Stomach smooth muscle (tissue), 2 donors: ENCODE data around the gene GABBR2.

Experiments
- H3K27ac ChIP-seq: one replicate; pipeline ENCODE4 v1.7.0; 2013; ENCODE audit warnings: mild to moderate bottlenecking, low read length, inconsistent platforms
- H3K27me3 ChIP-seq, 2 donors: one replicate each; pipeline ENCODE4 v1.7.0; 2013; ENCODE audit warnings: low read length in 2 of 2; ENCODE audit not compliant: insufficient read depth in 2 of 2, control insufficient read depth in 1 of 2
- H3K36me3 ChIP-seq, 2 donors: one replicate each; pipeline ENCODE4 v1.7.0; 2013; ENCODE audit warnings: low read length in 2 of 2; ENCODE audit not compliant: control insufficient read depth in 2 of 2, insufficient read depth in 2 of 2
- H3K4me1 ChIP-seq: one replicate; pipeline ENCODE4 v1.7.0; 2013; ENCODE audit warnings: low read length; ENCODE audit not compliant: control insufficient read depth, insufficient read depth
- H3K4me3 ChIP-seq, 2 donors: one replicate each; pipeline ENCODE4 v1.7.0; 2013; ENCODE audit warnings: low read length in 2 of 2
- H3K9ac ChIP-seq, 2 donors: one replicate each; pipeline ENCODE4 v1.7.0; 2013; ENCODE audit warnings: low read length in 2 of 2, mild to moderate bottlenecking in 1 of 2
- H3K9me3 ChIP-seq, 2 donors: one replicate each; pipeline ENCODE4 v1.7.0; 2013; ENCODE audit warnings: low read length in 2 of 2; ENCODE audit not compliant: control insufficient read depth in 2 of 2
- donor health status: healthy.
- donor health status: Pancreatic carcinoma.

GABBR2 gene

DNA sequence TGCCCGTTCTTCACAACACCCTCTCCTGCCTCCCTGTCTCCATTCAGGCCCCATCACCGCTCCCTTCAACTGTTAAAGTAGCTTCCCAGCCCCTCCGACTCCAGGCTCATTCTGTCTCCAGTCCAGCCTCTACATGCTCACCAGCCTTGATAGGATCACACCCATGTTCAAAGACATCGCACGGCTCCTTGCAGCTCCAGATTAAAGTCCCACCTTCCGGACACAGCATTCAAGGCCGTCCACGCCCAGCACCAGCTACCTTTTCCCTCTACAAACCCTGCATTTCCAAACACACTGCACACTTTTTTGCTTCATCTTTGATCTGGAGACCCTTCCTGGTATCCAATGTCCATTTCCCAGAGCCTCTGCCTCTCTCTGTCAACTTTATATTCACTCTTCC lies 6.4 kb downstream of the GABBR2 start:
- Histone ChIP-seq H3K4me3 (no peak overlapping the region), H3K9me3 (peaks cover 7 to 10% of the 10 kb centered on the region in 2 donors), H3K27ac (no peak overlapping the region), H3K4me1 (peaks cover 6% of the 10 kb centered on the region), H3K36me3 (no peaks in the 10 kb centered on the region), H3K27me3 (peaks cover 25% of the 10 kb centered on the region in 2 donors), H3K9ac (no peak overlapping the region)

DNA sequence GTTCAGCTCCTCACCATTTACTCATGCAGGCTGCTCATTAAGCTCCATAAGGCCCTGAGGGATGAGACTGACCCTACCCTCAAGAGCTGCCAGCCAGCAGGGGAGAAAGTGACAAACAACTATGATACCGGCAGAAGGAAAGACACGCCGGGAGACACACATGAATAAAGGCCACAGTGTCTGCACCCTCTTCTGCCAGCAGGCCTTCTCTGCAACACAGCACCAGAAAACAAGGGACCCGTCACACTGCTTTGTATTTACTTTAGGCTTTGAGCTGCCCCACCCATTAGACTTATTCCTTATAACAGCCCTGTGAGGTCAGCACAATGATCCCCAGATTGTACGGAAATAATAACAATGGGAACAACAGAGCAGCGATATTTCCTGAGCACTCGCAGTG lies 7.2 kb downstream of the GABBR2 start:
- H3K4me3 ChIP-seq = no peak overlapping the region
- no peaks in the 10 kb centered on the region for H3K4me1 ChIP-seq
- H3K27ac ChIP-seq = no peak overlapping the region
- no peak overlapping the region for H3K9ac ChIP-seq
- peaks cover 7 to 10% of the 10 kb centered on the region in 2 donors for H3K9me3 ChIP-seq
- no peaks in the 10 kb centered on the region for H3K36me3 ChIP-seq
- peaks cover 18% of the 10 kb centered on the region in 2 donors for H3K27me3 ChIP-seq

DNA sequence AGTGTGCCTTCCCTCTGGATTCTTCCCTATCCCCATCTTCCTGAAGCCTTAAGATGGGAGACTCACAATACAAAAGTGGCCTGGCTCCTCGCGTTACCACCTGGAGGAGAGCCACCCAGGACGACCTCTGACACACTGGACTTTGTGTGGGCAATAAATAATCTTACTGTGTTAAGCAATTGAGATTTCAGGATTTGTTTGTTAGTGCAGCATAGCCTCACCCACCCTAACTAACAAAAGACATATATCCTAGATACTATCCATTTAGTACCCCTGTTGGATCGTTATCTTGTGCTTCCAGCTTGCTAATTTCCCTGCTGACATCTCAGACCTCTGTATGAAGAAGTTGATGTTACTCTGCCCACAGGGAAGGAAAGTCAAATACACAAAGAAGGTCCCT lies 7.9 kb downstream of the GABBR2 start:
- Histone ChIP-seq H3K4me3 (no peak overlapping the region), H3K9ac (no peak overlapping the region), H3K36me3 (no peaks in the 10 kb centered on the region), H3K27me3 (peaks cover 17 to 19% of the 10 kb centered on the region in 2 donors), H3K4me1 (no peaks in the 10 kb centered on the region), H3K9me3 (peaks cover 7 to 10% of the 10 kb centered on the region in 2 donors), H3K27ac (no peak overlapping the region)

DNA sequence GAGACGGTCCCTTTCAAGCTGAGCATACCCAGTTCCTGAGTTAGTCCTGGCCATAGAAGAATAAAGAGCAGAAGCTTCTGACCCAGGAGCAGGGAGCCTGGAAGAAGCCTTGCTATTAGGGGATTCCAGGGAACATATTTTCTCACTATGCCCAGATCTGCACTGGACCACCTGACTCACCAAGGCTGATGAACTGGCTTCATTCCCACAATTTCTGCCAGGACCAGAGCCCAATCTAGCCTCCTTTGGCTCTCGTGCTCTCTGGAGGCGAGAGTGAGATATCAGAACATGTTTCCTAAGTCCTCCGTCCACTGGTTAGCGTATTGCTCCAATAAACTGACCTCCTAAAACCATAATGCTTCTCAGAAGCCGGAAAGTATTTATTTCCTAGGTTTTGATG lies 9.9 kb downstream of the GABBR2 start:
- peaks cover 6 to 7% of the 10 kb centered on the region in 2 donors for H3K9me3 ChIP-seq
- no peaks in the 10 kb centered on the region for H3K36me3 ChIP-seq
- peaks cover under 1 to 17% of the 10 kb centered on the region in 2 donors for H3K27me3 ChIP-seq
- no peak overlapping the region for H3K27ac ChIP-seq
- no peaks in the 10 kb centered on the region for H3K4me1 ChIP-seq
- no peak overlapping the region for H3K9ac ChIP-seq
- no peak overlapping the region for H3K4me3 ChIP-seq

DNA sequence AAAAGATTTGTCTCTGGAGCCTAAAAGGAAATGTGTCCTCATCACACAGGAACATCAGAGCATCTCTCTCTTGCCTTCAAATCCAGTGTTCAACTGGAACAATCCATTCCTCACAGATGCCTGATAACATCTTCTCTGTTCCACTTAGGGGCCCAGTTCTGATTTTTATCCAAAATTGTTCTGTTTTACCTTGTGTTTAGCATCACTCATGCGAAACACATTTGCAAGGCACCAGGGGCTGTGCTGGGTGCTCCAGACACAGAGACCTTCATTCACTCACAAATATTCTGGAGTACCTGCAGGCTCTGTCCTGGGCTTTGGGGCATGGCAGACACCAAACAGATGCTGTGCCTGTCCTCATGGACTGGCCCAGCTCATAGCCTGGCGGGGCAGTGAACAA lies 13.8 kb downstream of the GABBR2 start:
- H3K9ac ChIP-seq = no peak overlapping the region
- H3K4me3 ChIP-seq = no peak overlapping the region
- H3K36me3 ChIP-seq = no peaks in the 10 kb centered on the region
- no peaks in the 10 kb centered on the region for H3K9me3 ChIP-seq
- H3K27me3 ChIP-seq = peaks cover 0 to 11% of the 10 kb centered on the region in 2 donors
- H3K27ac ChIP-seq = no peak overlapping the region
- no peaks in the 10 kb centered on the region for H3K4me1 ChIP-seq

DNA sequence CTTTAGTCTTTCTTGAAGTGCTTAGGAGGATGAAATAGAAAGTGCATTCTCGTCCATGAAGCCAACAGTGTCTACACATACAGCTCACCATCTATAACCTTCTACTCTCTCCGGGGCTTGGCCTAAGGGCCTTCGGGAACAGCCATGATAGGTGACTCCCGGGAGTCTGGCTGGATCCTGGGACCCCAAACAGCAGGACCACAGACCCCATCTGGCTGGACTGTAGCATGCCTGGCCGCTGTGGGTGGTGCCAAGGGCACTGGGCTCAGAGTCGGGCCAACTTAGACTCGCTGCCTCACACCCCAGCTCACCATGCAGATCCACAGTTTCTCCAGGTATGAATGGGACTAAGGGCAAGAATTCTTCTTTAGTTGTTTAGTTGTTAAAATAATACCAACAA lies 16.3 kb downstream of the GABBR2 start:
- Histone ChIP-seq H3K36me3 (no peaks in the 10 kb centered on the region), H3K27ac (no peak overlapping the region), H3K4me3 (no peak overlapping the region), H3K9me3 (no peaks in the 10 kb centered on the region), H3K27me3 (peaks cover 0 to 11% of the 10 kb centered on the region in 2 donors), H3K9ac (no peak overlapping the region), H3K4me1 (no peaks in the 10 kb centered on the region)

DNA sequence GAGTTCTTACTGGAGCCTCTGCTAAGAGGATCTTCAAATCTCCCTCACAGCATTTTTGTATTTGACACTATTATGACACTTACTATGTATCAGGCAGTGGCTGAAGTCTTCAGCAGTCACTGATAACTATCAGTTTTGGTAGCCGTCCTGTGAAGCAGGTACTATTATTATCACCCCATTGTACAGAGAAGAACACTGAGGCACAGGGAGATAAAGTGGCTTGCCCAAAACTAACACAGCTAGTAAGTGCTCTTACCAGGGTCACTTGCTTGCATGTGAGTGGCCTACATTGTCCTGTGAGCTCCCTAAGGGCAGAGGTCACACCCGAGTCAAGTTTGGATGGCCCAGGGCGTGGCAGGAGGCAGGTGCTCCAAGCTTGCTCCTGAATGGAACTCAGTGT lies 16.8 kb downstream of the GABBR2 start:
- Histone ChIP-seq H3K27ac (no peak overlapping the region), H3K9ac (no peak overlapping the region), H3K4me3 (no peak overlapping the region), H3K9me3 (no peaks in the 10 kb centered on the region), H3K27me3 (peaks cover 0 to 11% of the 10 kb centered on the region in 2 donors), H3K4me1 (no peaks in the 10 kb centered on the region), H3K36me3 (no peaks in the 10 kb centered on the region)

DNA sequence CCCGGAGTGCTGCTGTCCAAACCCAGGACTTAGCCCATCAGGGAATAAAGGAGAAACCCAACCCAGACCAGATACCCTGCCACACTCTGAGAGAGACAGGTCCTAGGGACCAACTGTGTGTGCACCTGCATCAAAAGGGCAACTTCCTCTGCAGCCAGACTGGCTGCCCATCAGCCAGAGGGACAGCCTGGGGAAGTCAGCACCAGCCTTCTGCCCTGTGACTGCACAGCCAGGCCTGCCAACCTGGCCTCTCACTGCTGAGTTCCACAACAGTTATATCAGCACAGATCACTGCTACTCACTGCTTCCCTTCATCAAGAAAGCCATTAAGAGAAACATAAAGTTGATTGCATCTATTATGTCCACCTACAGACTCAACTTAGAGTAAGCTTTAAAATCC lies 18.0 kb downstream of the GABBR2 start:
- Histone ChIP-seq H3K36me3 (no peaks in the 10 kb centered on the region), H3K4me3 (no peak overlapping the region), H3K4me1 (no peaks in the 10 kb centered on the region)

DNA sequence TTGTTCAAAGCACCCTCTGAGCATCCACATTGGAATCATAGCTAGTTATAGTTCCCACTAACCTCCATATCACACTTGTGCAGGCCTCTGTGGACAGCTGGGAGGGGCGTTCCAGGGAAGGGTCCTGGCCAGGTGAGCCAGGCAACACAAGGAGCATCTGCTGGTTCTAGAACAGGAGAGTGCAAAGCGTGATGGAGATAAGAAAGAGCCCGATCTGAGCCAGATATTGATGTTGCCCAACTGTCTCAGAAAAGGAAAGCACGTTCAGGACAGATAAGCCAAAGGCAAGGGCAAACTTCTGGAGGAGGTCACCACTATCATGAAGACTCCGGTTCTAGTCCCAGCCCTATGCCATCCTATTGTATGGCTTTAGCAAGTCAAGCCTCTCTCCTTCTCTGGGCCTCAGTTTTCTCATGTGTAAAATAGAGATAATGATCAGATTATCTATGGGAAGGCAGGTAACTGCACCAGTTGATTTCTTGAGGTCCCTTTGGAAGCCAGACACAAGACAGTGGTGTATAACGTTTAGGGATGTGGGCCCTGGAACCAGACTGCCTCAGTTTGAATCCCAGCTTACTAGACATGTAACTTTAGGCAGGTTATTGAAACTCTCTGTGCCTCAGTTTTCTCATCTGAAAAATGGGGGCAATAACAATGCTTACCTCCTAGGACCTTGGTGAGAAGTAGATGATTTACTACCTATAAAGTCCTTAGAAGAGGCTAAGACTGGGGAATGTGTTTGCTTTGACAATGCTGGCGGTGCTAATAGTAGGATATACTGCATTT lies 19.8 kb downstream of the GABBR2 start:
- Histone ChIP-seq H3K9me3 (no peaks in the 10 kb centered on the region), H3K27me3 (peaks cover 0 to 3% of the 10 kb centered on the region in 2 donors), H3K4me1 (no peaks in the 10 kb centered on the region), H3K36me3 (no peaks in the 10 kb centered on the region), H3K9ac (no peak overlapping the region), H3K27ac (no peak overlapping the region), H3K4me3 (no peak overlapping the region)

More for the DNA sequence above, 18.0 kb downstream of the GABBR2 start:
- H3K9ac ChIP-seq = no peak overlapping the region
- H3K27ac ChIP-seq = no peak overlapping the region
- H3K27me3 ChIP-seq = peaks cover 0 to 6% of the 10 kb centered on the region in 2 donors
- no peaks in the 10 kb centered on the region for H3K9me3 ChIP-seq

DNA sequence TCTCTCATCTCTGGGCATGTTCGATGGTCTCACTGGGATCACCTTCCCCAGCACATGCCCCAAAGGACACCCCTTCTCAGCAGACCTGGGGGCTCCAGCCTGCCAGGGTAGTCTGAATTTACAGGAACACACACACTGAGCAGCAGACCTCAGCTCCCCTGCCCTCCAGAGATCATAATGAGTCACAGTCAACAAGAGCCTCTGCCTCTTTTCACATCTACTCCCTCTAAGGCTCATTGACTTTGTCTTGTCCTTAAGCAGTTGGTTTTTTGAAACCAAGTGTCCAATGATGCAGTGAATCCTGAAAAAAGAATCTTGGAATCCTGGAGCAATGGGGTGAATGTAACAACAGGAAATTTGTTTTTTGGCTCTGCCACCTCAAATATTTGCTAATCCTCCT lies 20.8 kb downstream of the GABBR2 start:
- Histone ChIP-seq H3K9ac (no peak overlapping the region), H3K27me3 (peaks cover 0 to 3% of the 10 kb centered on the region in 2 donors), H3K27ac (no peak overlapping the region), H3K9me3 (no peaks in the 10 kb centered on the region), H3K4me3 (no peak overlapping the region), H3K36me3 (no peaks in the 10 kb centered on the region), H3K4me1 (no peaks in the 10 kb centered on the region)
